ENCODE data around the gene IRX2. TPM values are rescaled to one million over a fixed set of nuclear protein-coding genes. Genes with fewer than 3 reads are reported as not detected.

Gene IRX2
- total and polyA plus RNA-seq, 2 of the 4 experiments (the other 2 are of a cell fraction) = 0.36 to 0.97 TPM

- WGBS, 2 experiments (ENCODE audit: extremely low coverage in 2 of 2, insufficient read length in 1 of 2) = 5% methylated on average over 24 of the region's 63 CpGs; no CpG with 5 or more reads in 1 of the 2 experiments
- no peak overlapping the region for H2BK20ac ChIP-seq (ENCODE audit: low read depth, low read length)
- H3K4ac ChIP-seq (ENCODE audit: low read depth, low read length) = no peak overlapping the region
- H4K8ac ChIP-seq (ENCODE audit: low read depth in 2 of 2, low read length in 2 of 2) = no peak overlapping the region
- no peak for ATAC-seq (ENCODE audit: low read depth)
- no peak overlapping the region for H3K27ac ChIP-seq (ENCODE audit: insufficient read depth, low read length)
- H2AK9ac ChIP-seq (replicated peaks; ENCODE audit: low read depth, low read length, poor library complexity) = no peak overlapping the region
- no peak overlapping the region for H3K23ac ChIP-seq (ENCODE audit: low read depth, low read length)
- H3K56ac ChIP-seq (ENCODE audit: extremely low read depth, insufficient read depth, low read length) = no peak overlapping the region
- no peak overlapping the region for H3K4me2 ChIP-seq (ENCODE audit: low read depth, low read length)
- no peak overlapping the region for H4K5ac ChIP-seq (ENCODE audit: low read depth, low read length)
- intact Hi-C loops (cut with micrococcal nuclease) (no loop called here), dilution Hi-C loops (cut with HindIII; ENCODE audit: low sequenced_read_pairs, unreplicated experiment) (no loop called here), in situ Hi-C loops (cut with MboI; ENCODE audit: low sequenced_read_pairs) (no loop called here)
- H2AK5ac ChIP-seq (ENCODE audit: low read depth, low read length) = no peak overlapping the region
- H2BK120ac ChIP-seq (ENCODE audit: low read depth, low read length) = no peak overlapping the region
- peaks cover 43% of the 10 kb centered on the region for H3K27me3 ChIP-seq (ENCODE audit: control insufficient read depth, insufficient read depth, low read length)
- no peak overlapping the region for H2AFZ ChIP-seq (replicated peaks; ENCODE audit: low read length, poor library complexity)
- no peak overlapping the region for H4K91ac ChIP-seq (ENCODE audit: insufficient read depth, low read depth, low read length)
- POLR2A ChIA-PET (ENCODE audit: unreplicated experiment) = no interaction called here
- no peak overlapping the region for H3K14ac ChIP-seq (replicated peaks; ENCODE audit: low read depth, low read length)
- H2BK15ac ChIP-seq (ENCODE audit: low read depth, low read length) = no peak overlapping the region
- H3K36me3 ChIP-seq (ENCODE audit: control insufficient read depth, insufficient read depth, low read length) = no peaks in the 10 kb centered on the region
- no peak overlapping the region for H3K9ac ChIP-seq (ENCODE audit: low read depth, low read length)
- no peak for DNase-seq
- H3K9me3 ChIP-seq (ENCODE audit: control insufficient read depth, insufficient read depth, low read length) = peaks cover 3% of the 10 kb centered on the region; the same call in 1 of the 2 replicates
- no peak overlapping the region for H2BK5ac ChIP-seq (ENCODE audit: low read depth, low read length, poor library complexity, severe bottlenecking)
- H3K9me1 ChIP-seq (ENCODE audit: insufficient read depth, low read length) = no peaks in the 10 kb centered on the region
- TF ChIP-seq MXI1 (IDR thresholded peaks at IDR 0.05; ENCODE audit: borderline replicate concordance, low read depth, low read length) (no peak), CHD1 (IDR thresholded peaks at IDR 0.05; ENCODE audit: low read depth, low read length) (no peak), RCOR1 (IDR thresholded peaks at IDR 0.05; ENCODE audit: insufficient replicate concordance, low read length) (no peak), BHLHE40 (IDR thresholded peaks at IDR 0.05; ENCODE audit: low read depth, low read length) (no peak), RFX5 (IDR thresholded peaks at IDR 0.05; ENCODE audit: low read depth, low read length) (no peak), RAD21 (IDR thresholded peaks at IDR 0.05; ENCODE audit: low read length) (no peak), FOS (IDR thresholded peaks at IDR 0.05; ENCODE audit: low read depth, low read length) (no peak), ELK1 (IDR thresholded peaks at IDR 0.05; ENCODE audit: borderline replicate concordance, low read depth, low read length) (no peak), CEBPB (IDR thresholded peaks at IDR 0.05; ENCODE audit: low read depth, low read length) (no peak), MAFK (IDR thresholded peaks at IDR 0.05; ENCODE audit: low read depth, low read length) (no peak), NFE2L2 (IDR thresholded peaks at IDR 0.05; ENCODE audit: low read depth, low read length) (no peak), MAZ (IDR thresholded peaks at IDR 0.05; ENCODE audit: borderline replicate concordance, low read depth, low read length) (no peak), CTCF (conservative IDR thresholded peaks at IDR 0.05; ENCODE audit: low read depth, low read length) (no peak), POLR2A (IDR thresholded peaks at IDR 0.05; ENCODE audit: low read depth, low read length) (no peak), SMC3 (IDR thresholded peaks at IDR 0.05; ENCODE audit: low read depth, low read length) (no peak)
- TF ChIP-seq, protein P1, sequence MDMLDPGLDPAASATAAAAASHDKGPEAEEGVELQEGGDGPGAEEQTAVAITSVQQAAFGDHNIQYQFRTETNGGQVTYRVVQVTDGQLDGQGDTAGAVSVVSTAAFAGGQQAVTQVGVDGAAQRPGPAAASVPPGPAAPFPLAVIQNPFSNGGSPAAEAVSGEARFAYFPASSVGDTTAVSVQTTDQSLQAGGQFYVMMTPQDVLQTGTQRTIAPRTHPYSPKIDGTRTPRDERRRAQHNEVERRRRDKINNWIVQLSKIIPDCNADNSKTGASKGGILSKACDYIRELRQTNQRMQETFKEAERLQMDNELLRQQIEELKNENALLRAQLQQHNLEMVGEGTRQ (IDR thresholded peaks at IDR 0.05; ENCODE audit: low read depth, low read length) = no peak
- H3K79me1 ChIP-seq (ENCODE audit: low read depth in 1 of 2, low read length in 2 of 2) = no peaks in the 10 kb centered on the region
- CTCF ChIA-PET = no interaction called here
- H3K4me3 ChIP-seq (ENCODE audit: insufficient read depth, low read depth, low read length) = no peak overlapping the region
- H3K18ac ChIP-seq (ENCODE audit: low read depth, low read length) = no peak overlapping the region
- H3K4me1 ChIP-seq (ENCODE audit: control insufficient read depth, insufficient read depth, low read length) = no peaks in the 10 kb centered on the region
- no TSS peak for BruUV-seq (replicated peaks)
- H4K20me1 ChIP-seq (ENCODE audit: insufficient read depth, low read length) = no peaks in the 10 kb centered on the region
Measured at GRCh38 chr5:2755076-2755680, 3.7 kb upstream of the IRX2 start.
